Measurements from ENCODE around the gene GOPC. TPM values are rescaled to one million over a fixed set of nuclear protein-coding genes. Genes with fewer than 3 reads are reported as not detected.

GOPC gene
- total RNA-seq, 1 donor from 2014 or later = 19.5 TPM

- intact Hi-C loops (cut with micrococcal nuclease) = loop anchor here (2.0 to 10.0 kb wide), 8 partner anchors 15 to 1475 kb away; partner anchors contain the start of genes CEP85L, FAM184A, KPNA5 and MCM9
- Mint-ChIP-seq H3K27ac (no peak overlapping the region), H3K4me3 (peak overlapping the region; percentile 66), H3K36me3 (ENCODE audit: low read depth) (peaks cover 43% of the 10 kb centered on the region), H3K4me1 (peaks cover 53% of the 10 kb centered on the region), H3K27me3 (no peaks in the 10 kb centered on the region), H3K9me3 (peaks cover 4% of the 10 kb centered on the region)
- no peak for TF ChIP-seq CTCF (IDR thresholded peaks at IDR 0.05)
- ATAC-seq (ENCODE audit: low read depth) (no peak), DNase-seq (no peak)
- ChIA-PET POLR2A (no interaction called here), CTCF (no interaction called here)
Measured at GRCh38 chr6:117600008-117600743, 2.1 kb downstream of the GOPC start.

- intact Hi-C loops (cut with micrococcal nuclease) = no loop called here
- TF ChIP-seq CTCF (IDR thresholded peaks at IDR 0.05) = no peak
- peaks cover 4% of the 10 kb centered on the region for H3K9me3 Mint-ChIP-seq
- H3K4me1 Mint-ChIP-seq = peaks cover 48% of the 10 kb centered on the region
- H3K4me3 Mint-ChIP-seq = no peak overlapping the region
- CTCF ChIA-PET = interaction anchor here (1.9 kb wide), 1 partner anchor 148 kb away, joined by 4 read pairs; no protein-coding TSS in a partner anchor
- ATAC-seq (ENCODE audit: low read depth) (no peak), DNase-seq (no peak)
- peaks cover 43% of the 10 kb centered on the region for H3K36me3 Mint-ChIP-seq (ENCODE audit: low read depth)
- POLR2A ChIA-PET = no interaction called here
- H3K27ac Mint-ChIP-seq = no peak overlapping the region
- no peaks in the 10 kb centered on the region for H3K27me3 Mint-ChIP-seq
Measured at GRCh38 chr6:117597755-117598154, 4.6 kb downstream of the GOPC start.

- ChIA-PET POLR2A (no interaction called here), CTCF (no interaction called here)
- intact Hi-C loops (cut with micrococcal nuclease) = no loop called here
- Mint-ChIP-seq H3K4me3 (no peak overlapping the region), H3K4me1 (peaks cover 34% of the 10 kb centered on the region), H3K36me3 (ENCODE audit: low read depth) (peaks cover 43% of the 10 kb centered on the region), H3K9me3 (peaks cover 4% of the 10 kb centered on the region), H3K27ac (no peak overlapping the region), H3K27me3 (no peaks in the 10 kb centered on the region)
- no peak for ATAC-seq (ENCODE audit: low read depth)
- no peak for DNase-seq
- TF ChIP-seq CTCF (IDR thresholded peaks at IDR 0.05) = no peak
Measured at GRCh38 chr6:117595099-117595923, 7.0 kb downstream of the GOPC start.

- intact Hi-C loops (cut with micrococcal nuclease) = no loop called here
- Mint-ChIP-seq H3K4me3 (no peak overlapping the region), H3K9me3 (peaks cover 4% of the 10 kb centered on the region), H3K27me3 (no peaks in the 10 kb centered on the region), H3K27ac (no peak overlapping the region), H3K4me1 (peaks cover 19% of the 10 kb centered on the region), H3K36me3 (ENCODE audit: low read depth) (peaks cover 43% of the 10 kb centered on the region)
- CTCF ChIA-PET = no interaction called here
- no peak for ATAC-seq (ENCODE audit: low read depth)
- no peak for TF ChIP-seq CTCF (IDR thresholded peaks at IDR 0.05)
- POLR2A ChIA-PET = no interaction called here
- no peak for DNase-seq
Measured at GRCh38 chr6:117592983-117593759, 9.1 kb downstream of the GOPC start.
